HepG2 (cell line): Measurements from ENCODE around the gene ZFAND2A. TPM values are rescaled to one million over a fixed set of nuclear protein-coding genes. Genes with fewer than 3 reads are reported as not detected.

Experiments
- ATF3 ChIP-seq: sonication (generic); formaldehyde crosslinking; IDR thresholded peaks from 2 replicates; pipeline ENCODE4 v1.4.0; 2020; ENCODE audit warnings: missing genetic modification reagents
- ATF7-NPFF ChIP-seq: sonication (generic); formaldehyde crosslinking; IDR thresholded peaks from 2 replicates; pipeline ENCODE4 v1.8.1; 2023; ENCODE audit warnings: mild to moderate bottlenecking, low read depth, missing genetic modification reagents, moderate library complexity
- HES4 ChIP-seq: sonication (generic); formaldehyde crosslinking; IDR thresholded peaks from 2 replicates; pipeline ENCODE4 v1.9.0; 2021; ENCODE audit warnings: mild to moderate bottlenecking, missing genetic modification reagents, borderline replicate concordance
- HNRNPH1 ChIP-seq: fragments of 200-400 bp; formaldehyde crosslinking; optimal IDR thresholded peaks from 2 replicates; pipeline ENCODE3; 2017; ENCODE audit warnings: mild to moderate bottlenecking, low read depth, low read length
- KDM6A ChIP-seq: IDR thresholded peaks from 2 replicates; pipeline ENCODE4 v1.6.1; 2016; ENCODE audit warnings: low read depth
- PRPF4 ChIP-seq: fragments of 200-400 bp; formaldehyde crosslinking; IDR thresholded peaks from 2 replicates; pipeline ENCODE4 v1.6.1; 2016; ENCODE audit warnings: low read length, low read depth; ENCODE audit not compliant: poor library complexity, severe bottlenecking
- SMAD9 ChIP-seq: sonication (generic); formaldehyde crosslinking; IDR thresholded peaks from 2 replicates; pipeline ENCODE4 v1.5.1; 2020; ENCODE audit warnings: mild to moderate bottlenecking, missing genetic modification reagents
- SP1 ChIP-seq, 2 experiments: fragments of 450-650 bp in 1 of 2; sonication (generic) in 1 of 2; formaldehyde crosslinking in 1 of 2; IDR thresholded peaks; 2 replicates each; pipeline versions ENCODE4 v1.4.0 to v1.6.1; 2016 to 2020; ENCODE audit warnings: missing genetic modification reagents in 1 of 2
- SP2 ChIP-seq: sonication (generic); formaldehyde crosslinking; IDR thresholded peaks from 2 replicates; pipeline ENCODE4 v1.5.1; 2020; ENCODE audit warnings: mild to moderate bottlenecking, missing genetic modification reagents
- STAG1 ChIP-seq: sonication (generic); formaldehyde crosslinking; IDR thresholded peaks from 2 replicates; pipeline ENCODE4 v1.4.0; 2020; ENCODE audit warnings: missing genetic modification reagents
- TBX2 ChIP-seq: sonication (generic); formaldehyde crosslinking; IDR thresholded peaks from 2 replicates; pipeline ENCODE4 v1.5.0; 2020; ENCODE audit warnings: missing genetic modification reagents, mild to moderate bottlenecking, borderline replicate concordance
- YEATS4 ChIP-seq: sonication (generic); formaldehyde crosslinking; IDR thresholded peaks from 2 replicates; pipeline ENCODE4 v1.4.0; 2020; ENCODE audit warnings: missing genetic modification reagents, borderline replicate concordance
- ZC3H4 ChIP-seq: sonication (generic); formaldehyde crosslinking; IDR thresholded peaks from 2 replicates; pipeline ENCODE4 v1.4.0; 2020; ENCODE audit warnings: missing genetic modification reagents, borderline replicate concordance
- ZFP36L2 ChIP-seq: sonication (generic); formaldehyde crosslinking; IDR thresholded peaks from 2 replicates; pipeline ENCODE4 v1.4.0; 2020; ENCODE audit warnings: missing genetic modification reagents
- ZFP37 ChIP-seq: sonication (generic); formaldehyde crosslinking; IDR thresholded peaks from 2 replicates; pipeline ENCODE4 v1.4.0; 2020; ENCODE audit warnings: missing genetic modification reagents, borderline replicate concordance
- ZNF510 ChIP-seq: sonication (generic); formaldehyde crosslinking; IDR thresholded peaks from 2 replicates; pipeline ENCODE4 v1.4.0; 2020; ENCODE audit warnings: low read depth, mild to moderate bottlenecking, missing genetic modification reagents
- ZNF598 ChIP-seq: sonication (generic); formaldehyde crosslinking; IDR thresholded peaks from 2 replicates; pipeline ENCODE4 v1.5.1; 2020; ENCODE audit warnings: mild to moderate bottlenecking, missing genetic modification reagents, borderline replicate concordance
- polyA plus RNA-seq, 8 experiments: library from polyadenylated mRNA; depleted of rRNA in 3 of 8; stranded (reverse) in 7 of 8; unstranded in 1 of 8; fragments of >200 nt; fragmentation: Illumina TruSeq in 4 of 8; extraction: Trizol in 4 of 8; gene quantifications; 2 replicates each; pipeline versions ENCODE4 v1.2.1 to v1.2.3, GENCODE V29; 2011 to 2016; ENCODE audit warnings: low read depth in 4 of 8, missing spikeins in 1 of 8, mixed read lengths in 1 of 8; ENCODE audit not compliant: insufficient read depth in 1 of 8
- total RNA-seq, 5 experiments: library from RNA; depleted of rRNA; stranded (reverse); fragments of >200 nt; fragmentation: Illumina TruSeq; extraction: Trizol; gene quantifications; 2 replicates each; pipeline ENCODE4 v1.2.3, GENCODE V29; 2016; ENCODE audit warnings: low read depth in 1 of 5
- TF ChIP-seq, protein P1 (sequence below): IDR thresholded peaks from 2 replicates; pipeline ENCODE4 v1.6.1; 2016
- TF ChIP-seq, protein P2 (sequence below): sonication (generic); formaldehyde crosslinking; IDR thresholded peaks from 2 replicates; pipeline ENCODE4 v1.4.0; 2020; ENCODE audit warnings: missing genetic modification reagents
- TF ChIP-seq, protein P3 (sequence below): sonication (generic); formaldehyde crosslinking; IDR thresholded peaks from 2 replicates; pipeline ENCODE4 v1.5.0; 2020; ENCODE audit warnings: mild to moderate bottlenecking, missing genetic modification reagents, moderate library complexity

ZFAND2A gene
- total and polyA plus RNA-seq, 2 of the 13 experiments (the other 11 are each of a cell fraction or from before 2014, with no cell fraction given) = 140 to 153 TPM

DNA sequence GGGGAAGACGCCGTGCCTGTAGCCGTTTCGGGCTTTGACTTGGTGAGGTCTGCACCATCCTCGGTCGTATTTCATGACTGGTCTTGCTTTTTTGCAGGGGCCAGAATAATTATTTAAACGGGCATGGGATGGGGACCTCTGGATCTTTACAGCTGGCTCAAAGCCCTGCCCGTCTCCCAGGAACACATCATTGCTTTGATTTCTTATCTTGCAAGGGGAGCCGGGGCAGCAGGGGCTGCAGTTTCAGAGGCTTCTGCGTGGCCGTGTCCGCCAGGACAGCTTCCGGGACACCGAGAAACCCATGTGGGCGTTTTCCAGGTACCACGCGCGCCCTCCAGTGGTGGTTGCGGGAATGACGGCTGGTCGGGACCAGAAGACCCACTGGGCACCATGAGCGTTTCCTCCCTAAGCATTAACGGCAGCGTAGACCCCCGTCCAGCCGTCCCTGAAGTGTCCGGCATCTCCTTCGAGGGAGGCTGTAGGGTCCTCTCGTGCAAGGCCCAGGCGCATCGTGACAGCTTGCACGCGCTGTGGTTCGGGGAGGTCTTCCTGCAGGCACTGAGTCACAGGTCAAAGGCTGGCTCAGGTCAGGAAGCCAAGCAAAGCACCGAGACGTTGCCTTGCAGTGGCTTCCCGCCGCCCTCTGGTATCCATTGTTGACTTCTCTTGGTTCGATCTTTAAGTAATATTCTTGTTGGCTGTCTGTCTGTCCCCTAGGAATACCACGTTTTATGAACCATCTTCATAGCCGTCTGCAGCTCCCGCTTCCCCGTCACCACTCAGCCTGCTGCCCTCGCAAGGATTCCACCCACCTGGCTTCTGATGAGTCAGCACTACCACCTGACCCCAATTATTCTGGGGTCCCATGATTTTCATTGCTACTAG, 16.2 kb upstream of the ZFAND2A start (continued):
- TF ChIP-seq, protein P1, sequence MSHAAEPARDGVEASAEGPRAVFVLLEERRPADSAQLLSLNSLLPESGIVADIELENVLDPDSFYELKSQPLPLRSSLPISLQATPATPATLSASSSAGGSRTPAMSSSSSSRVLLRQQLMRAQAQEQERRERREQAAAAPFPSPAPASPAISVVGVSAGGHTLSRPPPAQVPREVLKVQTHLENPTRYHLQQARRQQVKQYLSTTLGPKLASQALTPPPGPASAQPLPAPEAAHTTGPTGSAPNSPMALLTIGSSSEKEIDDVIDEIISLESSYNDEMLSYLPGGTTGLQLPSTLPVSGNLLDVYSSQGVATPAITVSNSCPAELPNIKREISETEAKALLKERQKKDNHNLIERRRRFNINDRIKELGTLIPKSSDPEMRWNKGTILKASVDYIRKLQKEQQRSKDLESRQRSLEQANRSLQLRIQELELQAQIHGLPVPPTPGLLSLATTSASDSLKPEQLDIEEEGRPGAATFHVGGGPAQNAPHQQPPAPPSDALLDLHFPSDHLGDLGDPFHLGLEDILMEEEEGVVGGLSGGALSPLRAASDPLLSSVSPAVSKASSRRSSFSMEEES = no peak
- no peak for TF ChIP-seq ZNF598 (CRISPR knock-in tag)
- no peak for TF ChIP-seq KDM6A (CRISPR knock-in tag)
- TF ChIP-seq ZFP36L2 (CRISPR knock-in tag) = no peak
- peak; percentile 65; the same call in 1 of the 2 replicates for TF ChIP-seq TBX2
- TF ChIP-seq, protein P2, sequence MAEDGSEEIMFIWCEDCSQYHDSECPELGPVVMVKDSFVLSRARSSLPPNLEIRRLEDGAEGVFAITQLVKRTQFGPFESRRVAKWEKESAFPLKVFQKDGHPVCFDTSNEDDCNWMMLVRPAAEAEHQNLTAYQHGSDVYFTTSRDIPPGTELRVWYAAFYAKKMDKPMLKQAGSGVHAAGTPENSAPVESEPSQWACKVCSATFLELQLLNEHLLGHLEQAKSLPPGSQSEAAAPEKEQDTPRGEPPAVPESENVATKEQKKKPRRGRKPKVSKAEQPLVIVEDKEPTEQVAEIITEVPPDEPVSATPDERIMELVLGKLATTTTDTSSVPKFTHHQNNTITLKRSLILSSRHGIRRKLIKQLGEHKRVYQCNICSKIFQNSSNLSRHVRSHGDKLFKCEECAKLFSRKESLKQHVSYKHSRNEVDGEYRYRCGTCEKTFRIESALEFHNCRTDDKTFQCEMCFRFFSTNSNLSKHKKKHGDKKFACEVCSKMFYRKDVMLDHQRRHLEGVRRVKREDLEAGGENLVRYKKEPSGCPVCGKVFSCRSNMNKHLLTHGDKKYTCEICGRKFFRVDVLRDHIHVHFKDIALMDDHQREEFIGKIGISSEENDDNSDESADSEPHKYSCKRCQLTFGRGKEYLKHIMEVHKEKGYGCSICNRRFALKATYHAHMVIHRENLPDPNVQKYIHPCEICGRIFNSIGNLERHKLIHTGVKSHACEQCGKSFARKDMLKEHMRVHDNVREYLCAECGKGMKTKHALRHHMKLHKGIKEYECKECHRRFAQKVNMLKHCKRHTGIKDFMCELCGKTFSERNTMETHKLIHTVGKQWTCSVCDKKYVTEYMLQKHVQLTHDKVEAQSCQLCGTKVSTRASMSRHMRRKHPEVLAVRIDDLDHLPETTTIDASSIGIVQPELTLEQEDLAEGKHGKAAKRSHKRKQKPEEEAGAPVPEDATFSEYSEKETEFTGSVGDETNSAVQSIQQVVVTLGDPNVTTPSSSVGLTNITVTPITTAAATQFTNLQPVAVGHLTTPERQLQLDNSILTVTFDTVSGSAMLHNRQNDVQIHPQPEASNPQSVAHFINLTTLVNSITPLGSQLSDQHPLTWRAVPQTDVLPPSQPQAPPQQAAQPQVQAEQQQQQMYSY (CRISPR knock-in tag) = no peak
- TF ChIP-seq ATF7-NPFF (CRISPR knock-in tag) = peak; percentile 82; the same call in 1 of the 2 replicates
- peak; percentile 80 for TF ChIP-seq YEATS4 (CRISPR knock-in tag)
- no peak for TF ChIP-seq SP2 (CRISPR knock-in tag)
- TF ChIP-seq ZNF510 (CRISPR knock-in tag) = no peak
- TF ChIP-seq PRPF4 = peak; percentile 6
- TF ChIP-seq ZFP37 (CRISPR knock-in tag) = no peak
- TF ChIP-seq SMAD9 = no peak
- TF ChIP-seq, protein P3, sequence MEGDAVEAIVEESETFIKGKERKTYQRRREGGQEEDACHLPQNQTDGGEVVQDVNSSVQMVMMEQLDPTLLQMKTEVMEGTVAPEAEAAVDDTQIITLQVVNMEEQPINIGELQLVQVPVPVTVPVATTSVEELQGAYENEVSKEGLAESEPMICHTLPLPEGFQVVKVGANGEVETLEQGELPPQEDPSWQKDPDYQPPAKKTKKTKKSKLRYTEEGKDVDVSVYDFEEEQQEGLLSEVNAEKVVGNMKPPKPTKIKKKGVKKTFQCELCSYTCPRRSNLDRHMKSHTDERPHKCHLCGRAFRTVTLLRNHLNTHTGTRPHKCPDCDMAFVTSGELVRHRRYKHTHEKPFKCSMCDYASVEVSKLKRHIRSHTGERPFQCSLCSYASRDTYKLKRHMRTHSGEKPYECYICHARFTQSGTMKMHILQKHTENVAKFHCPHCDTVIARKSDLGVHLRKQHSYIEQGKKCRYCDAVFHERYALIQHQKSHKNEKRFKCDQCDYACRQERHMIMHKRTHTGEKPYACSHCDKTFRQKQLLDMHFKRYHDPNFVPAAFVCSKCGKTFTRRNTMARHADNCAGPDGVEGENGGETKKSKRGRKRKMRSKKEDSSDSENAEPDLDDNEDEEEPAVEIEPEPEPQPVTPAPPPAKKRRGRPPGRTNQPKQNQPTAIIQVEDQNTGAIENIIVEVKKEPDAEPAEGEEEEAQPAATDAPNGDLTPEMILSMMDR (CRISPR knock-in tag) = peak; percentile 98
- TF ChIP-seq STAG1 (CRISPR knock-in tag) = peak; percentile 86
- peak; percentile 11; the same call in 1 of the 2 replicates for TF ChIP-seq ATF3 (CRISPR knock-in tag)
- TF ChIP-seq HNRNPH1 = no peak
- TF ChIP-seq ZC3H4 = no peak
- no peak for TF ChIP-seq SP1 (IDR thresholded peaks at IDR 0.05)
- peak; percentile 53; the same call in 1 of the 2 replicates for TF ChIP-seq SP1 (CRISPR knock-in tag; IDR thresholded peaks at IDR 0.05)
- TF ChIP-seq HES4 (CRISPR knock-in tag) = no peak
